Activated naive CD4-positive, alpha-beta T cell treated with anti-CD3 and anti-CD28 coated beads, Interleukin-2, amount 50 U/mL, for 24 hours (primary cell): Measurements from ENCODE around the gene ZSCAN22.

Experiments
- H3K27ac Mint-ChIP-seq: one replicate; pipeline ENCODE4 v1.8.0; 2021; ENCODE audit warnings: mild to moderate bottlenecking, mixed read lengths
- H3K27me3 Mint-ChIP-seq: one replicate; pipeline ENCODE4 v1.8.0; 2021; ENCODE audit warnings: mixed read lengths
- H3K36me3 Mint-ChIP-seq: one replicate; pipeline ENCODE4 v1.8.0; 2021; ENCODE audit warnings: mixed read lengths
- H3K4me1 Mint-ChIP-seq: one replicate; pipeline ENCODE4 v1.8.0; 2021; ENCODE audit warnings: mixed read lengths
- H3K4me3 Mint-ChIP-seq: one replicate; pipeline ENCODE4 v1.8.0; 2021; ENCODE audit warnings: mild to moderate bottlenecking, mixed read lengths
- H3K9me3 Mint-ChIP-seq: one replicate; pipeline ENCODE4 v1.8.0; 2021; ENCODE audit warnings: mixed read lengths

The ZSCAN22 gene

DNA sequence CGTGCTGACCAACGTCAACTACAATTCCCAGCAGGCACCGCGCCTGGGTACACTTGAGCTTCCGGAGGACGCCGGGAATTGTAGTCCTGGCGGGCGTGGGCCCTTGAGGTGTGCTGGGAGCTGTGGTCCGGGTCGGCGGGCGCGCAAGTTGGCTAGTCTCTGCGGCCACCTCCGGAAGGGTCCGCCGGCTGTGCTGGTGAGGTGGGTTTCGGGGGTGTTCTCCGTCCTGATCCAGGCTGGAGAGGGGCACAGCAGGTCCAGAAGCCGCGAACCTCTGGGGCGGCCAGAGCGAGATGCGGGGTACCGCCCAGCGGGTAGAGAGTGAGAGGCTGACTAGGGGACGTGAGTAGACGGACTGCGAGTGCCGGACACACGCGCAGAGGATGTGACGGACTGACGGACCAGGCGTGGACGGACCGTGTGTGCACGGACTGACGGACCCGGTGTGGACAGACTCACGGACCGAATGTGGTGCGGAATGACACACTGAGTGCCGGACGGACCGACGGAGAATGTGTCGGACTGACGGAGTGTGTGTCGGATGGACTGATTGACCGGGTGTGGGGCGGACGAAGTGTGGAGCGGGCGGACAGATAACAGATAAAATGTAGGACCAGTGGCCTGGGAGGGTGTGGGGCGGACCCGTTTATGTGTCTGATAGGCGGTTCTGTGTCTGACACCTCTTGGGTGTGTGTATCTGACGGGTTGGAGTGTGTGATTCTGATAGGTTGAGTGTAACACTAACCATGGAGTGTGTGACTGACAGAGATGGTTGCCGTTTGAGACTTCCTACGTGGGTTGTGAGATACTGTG is at the start of gene ZSCAN22:
TSS of gene ZSCAN22 (plus strand) at position 81 of the 813 bp plus-strand sequence. CDS start 7,809 bp downstream, outside the sequence.
- no peak within 1 kb of the TSS for H3K4me3 Mint-ChIP-seq
- H3K27ac Mint-ChIP-seq = no peak within 1 kb of the TSS

GRCh38 chr19:58277197-58277596 is 49.6 kb upstream of the ZSCAN22 start:
- Mint-ChIP-seq H3K27ac (no peak overlapping the region), H3K36me3 (peaks cover 32% of the 10 kb centered on the region), H3K4me3 (peak overlapping the region; percentile 69)

More for the DNA sequence above, at the start of gene ZSCAN22:
- H3K9me3 Mint-ChIP-seq = no peaks in the 10 kb centered on the region
- no peaks in the 10 kb centered on the region for H3K27me3 Mint-ChIP-seq
- H3K36me3 Mint-ChIP-seq = peaks cover 4% of the 10 kb centered on the region
- no peaks in the 10 kb centered on the region for H3K4me1 Mint-ChIP-seq

GRCh38 chr19:58277748-58278540 is 48.9 kb upstream of the ZSCAN22 start:
- H3K9me3 Mint-ChIP-seq = no peaks in the 10 kb centered on the region
- H3K4me3 Mint-ChIP-seq = peak overlapping the region; percentile 94
- peak overlapping the region; percentile 95 for H3K27ac Mint-ChIP-seq
- H3K27me3 Mint-ChIP-seq = no peaks in the 10 kb centered on the region
- H3K36me3 Mint-ChIP-seq = peaks cover 29% of the 10 kb centered on the region
- H3K4me1 Mint-ChIP-seq = peaks cover 47% of the 10 kb centered on the region

More at GRCh38 chr19:58277197-58277596, 49.6 kb upstream of the ZSCAN22 start:
- Mint-ChIP-seq H3K4me1 (peaks cover 42% of the 10 kb centered on the region), H3K27me3 (no peaks in the 10 kb centered on the region), H3K9me3 (no peaks in the 10 kb centered on the region)

GRCh38 chr19:58278541-58279041 is 48.2 kb upstream of the ZSCAN22 start, which contains the start of gene ZNF8:
ZNF8 (plus strand) TSS chr19:58278955; CDS start chr19:58279082, 127 bp downstream.
- Mint-ChIP-seq H3K27me3 (no peaks in the 10 kb centered on the region), H3K4me3 (peak within 1 kb of the TSS; percentile 94), H3K27ac (peak within 1 kb of the TSS; percentile 95), H3K9me3 (no peaks in the 10 kb centered on the region), H3K4me1 (peaks cover 48% of the 10 kb centered on the region), H3K36me3 (peaks cover 32% of the 10 kb centered on the region)

GRCh38 chr19:58279042-58279924 is 47.5 kb upstream of the ZSCAN22 start:
- Mint-ChIP-seq H3K36me3 (peaks cover 29% of the 10 kb centered on the region), H3K27ac (peak overlapping the region; percentile 95), H3K4me1 (peaks cover 48% of the 10 kb centered on the region), H3K9me3 (no peaks in the 10 kb centered on the region), H3K27me3 (no peaks in the 10 kb centered on the region), H3K4me3 (peak overlapping the region; percentile 94)

- peaks cover 26% of the 10 kb centered on the region for H3K36me3 Mint-ChIP-seq
- no peaks in the 10 kb centered on the region for H3K27me3 Mint-ChIP-seq
- peaks cover 48% of the 10 kb centered on the region for H3K4me1 Mint-ChIP-seq
- peak overlapping the region; percentile 77 for H3K27ac Mint-ChIP-seq
- H3K9me3 Mint-ChIP-seq = no peaks in the 10 kb centered on the region
- H3K4me3 Mint-ChIP-seq = peak overlapping the region; percentile 94
Observed at GRCh38 chr19:58279925-58280316, 46.9 kb upstream of the ZSCAN22 start.

DNA sequence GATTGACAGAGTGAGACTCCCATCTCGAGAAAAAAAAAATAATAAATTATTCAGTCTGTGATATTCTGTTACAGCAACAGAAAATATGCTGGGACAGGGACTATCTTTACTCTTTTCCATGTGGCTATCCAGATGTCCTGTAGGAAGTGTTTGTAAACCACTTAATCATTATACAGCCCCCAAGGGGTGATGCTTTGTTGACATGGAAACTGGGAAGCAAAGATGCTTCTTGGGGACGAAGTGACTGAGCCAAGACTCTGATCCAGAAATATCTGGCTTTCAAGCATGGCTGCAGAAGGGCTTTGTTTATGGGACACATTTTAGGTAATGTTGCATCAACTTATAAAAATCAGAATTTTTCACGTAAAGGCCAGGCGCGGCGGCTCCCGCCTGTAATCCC is 42.6 kb upstream of the ZSCAN22 start:
- H3K27ac Mint-ChIP-seq = no peak overlapping the region
- no peak overlapping the region for H3K4me3 Mint-ChIP-seq
- no peaks in the 10 kb centered on the region for H3K27me3 Mint-ChIP-seq
- peaks cover 34% of the 10 kb centered on the region for H3K4me1 Mint-ChIP-seq
- no peaks in the 10 kb centered on the region for H3K9me3 Mint-ChIP-seq
- H3K36me3 Mint-ChIP-seq = peaks cover 39% of the 10 kb centered on the region

DNA sequence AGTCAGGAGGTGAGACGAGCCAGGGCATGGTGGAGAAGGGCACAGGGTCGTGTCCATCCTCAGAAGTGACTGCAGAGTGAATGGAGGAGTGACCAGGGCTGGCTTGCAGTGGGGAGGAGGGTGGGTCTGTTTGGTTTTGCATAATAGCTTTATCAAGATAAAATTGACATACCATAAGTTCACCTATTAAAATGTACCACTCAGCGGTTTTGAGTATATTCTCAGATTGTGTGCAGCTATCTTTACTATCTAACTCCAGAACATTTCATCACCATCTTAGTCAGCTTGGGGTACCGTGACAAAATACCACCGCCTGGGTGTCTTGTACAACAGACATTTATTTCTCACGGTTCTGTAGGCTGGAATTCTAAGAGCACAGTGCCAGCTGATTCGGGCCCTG is 34.9 kb upstream of the ZSCAN22 start:
- Mint-ChIP-seq H3K36me3 (peaks cover 67% of the 10 kb centered on the region), H3K9me3 (peaks cover 9% of the 10 kb centered on the region), H3K4me1 (no peaks in the 10 kb centered on the region), H3K27ac (no peak overlapping the region), H3K27me3 (no peaks in the 10 kb centered on the region), H3K4me3 (no peak overlapping the region)

DNA sequence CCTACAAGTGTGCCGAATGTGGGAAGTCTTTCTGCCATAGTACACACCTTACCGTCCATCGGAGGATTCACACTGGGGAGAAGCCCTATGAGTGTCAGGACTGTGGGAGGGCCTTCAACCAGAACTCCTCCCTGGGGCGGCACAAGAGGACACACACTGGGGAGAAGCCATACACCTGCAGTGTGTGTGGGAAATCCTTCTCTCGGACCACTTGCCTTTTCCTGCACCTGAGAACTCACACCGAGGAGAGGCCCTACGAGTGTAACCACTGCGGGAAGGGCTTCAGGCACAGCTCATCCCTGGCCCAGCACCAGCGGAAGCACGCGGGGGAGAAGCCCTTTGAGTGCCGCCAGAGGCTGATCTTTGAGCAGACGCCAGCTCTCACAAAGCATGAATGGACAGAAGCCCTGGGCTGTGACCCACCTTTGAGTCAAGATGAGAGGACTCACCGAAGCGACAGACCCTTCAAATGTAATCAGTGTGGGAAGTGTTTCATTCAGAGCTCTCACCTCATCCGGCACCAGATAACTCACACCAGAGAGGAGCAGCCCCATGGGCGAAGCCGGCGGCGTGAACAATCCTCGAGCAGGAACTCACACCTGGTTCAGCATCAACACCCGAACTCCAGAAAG is 31.9 kb upstream of the ZSCAN22 start:
- Mint-ChIP-seq H3K4me3 (no peak overlapping the region), H3K36me3 (peaks cover 56% of the 10 kb centered on the region), H3K27ac (no peak overlapping the region), H3K9me3 (peaks cover 9% of the 10 kb centered on the region), H3K4me1 (no peaks in the 10 kb centered on the region), H3K27me3 (no peaks in the 10 kb centered on the region)

- H3K9me3 Mint-ChIP-seq = peaks cover 9% of the 10 kb centered on the region
Observed at GRCh38 chr19:58296104-58296503, 30.7 kb upstream of the ZSCAN22 start.

GRCh38 chr19:58300620-58301019 is 26.2 kb upstream of the ZSCAN22 start:
- Mint-ChIP-seq H3K27me3 (no peaks in the 10 kb centered on the region), H3K27ac (no peak overlapping the region), H3K36me3 (peaks cover 37% of the 10 kb centered on the region), H3K9me3 (no peaks in the 10 kb centered on the region), H3K4me3 (no peak overlapping the region), H3K4me1 (peaks cover 15% of the 10 kb centered on the region)

More at GRCh38 chr19:58296104-58296503, 30.7 kb upstream of the ZSCAN22 start:
- no peak overlapping the region for H3K4me3 Mint-ChIP-seq
- H3K36me3 Mint-ChIP-seq = peaks cover 61% of the 10 kb centered on the region
- H3K4me1 Mint-ChIP-seq = no peaks in the 10 kb centered on the region
- no peak overlapping the region for H3K27ac Mint-ChIP-seq
- H3K27me3 Mint-ChIP-seq = no peaks in the 10 kb centered on the region

- Mint-ChIP-seq H3K27ac (peak overlapping the region; percentile 100), H3K27me3 (no peaks in the 10 kb centered on the region), H3K4me1 (peaks cover 48% of the 10 kb centered on the region), H3K9me3 (no peaks in the 10 kb centered on the region), H3K4me3 (peak overlapping the region; percentile 100), H3K36me3 (peaks cover 48% of the 10 kb centered on the region)
Observed at GRCh38 chr19:58304255-58304654, 22.5 kb upstream of the ZSCAN22 start.

DNA sequence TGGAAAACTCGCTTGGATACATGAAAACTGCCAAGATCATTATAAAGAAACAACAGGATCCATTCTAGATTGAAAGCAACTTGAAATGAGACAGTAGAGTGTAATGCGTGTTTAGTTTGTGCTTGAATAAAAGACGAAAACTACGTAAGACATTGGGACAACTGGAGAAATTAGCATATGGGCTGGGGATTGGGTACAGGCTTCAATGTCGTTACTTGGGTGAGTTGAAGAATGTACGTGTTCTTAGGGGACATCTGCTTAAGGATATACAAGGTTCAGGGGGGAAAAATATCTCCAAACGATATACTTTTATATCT is 22.1 kb upstream of the ZSCAN22 start:
- H3K4me1 Mint-ChIP-seq = peaks cover 53% of the 10 kb centered on the region
- no peaks in the 10 kb centered on the region for H3K27me3 Mint-ChIP-seq
- H3K27ac Mint-ChIP-seq = peak overlapping the region; percentile 100
- H3K36me3 Mint-ChIP-seq = peaks cover 50% of the 10 kb centered on the region
- H3K9me3 Mint-ChIP-seq = no peaks in the 10 kb centered on the region
- peak overlapping the region; percentile 100 for H3K4me3 Mint-ChIP-seq

GRCh38 chr19:58305065-58305931 is 21.5 kb upstream of the ZSCAN22 start, which contains the start of gene ERVK3-1:
ERVK3-1 (plus strand) TSS chr19:58305377; CDS start chr19:58312169, 6,792 bp downstream.
- H3K27me3 Mint-ChIP-seq = no peaks in the 10 kb centered on the region
- H3K36me3 Mint-ChIP-seq = peaks cover 49% of the 10 kb centered on the region
- no peaks in the 10 kb centered on the region for H3K9me3 Mint-ChIP-seq
- H3K4me3 Mint-ChIP-seq = peak within 1 kb of the TSS; percentile 100
- peaks cover 53% of the 10 kb centered on the region for H3K4me1 Mint-ChIP-seq
- peak within 1 kb of the TSS; percentile 100 for H3K27ac Mint-ChIP-seq
